HepG2 (cell line): Measurements from ENCODE around the gene SNCAIP.

Experiments
- CTCF ChIP-seq: sonication (generic); formaldehyde crosslinking; IDR thresholded peaks from 2 replicates; pipeline ENCODE4 v1.5.0; 2020; ENCODE audit warnings: mild to moderate bottlenecking, missing genetic modification reagents, moderate library complexity
- JUN ChIP-seq: sonication (generic); formaldehyde crosslinking; IDR thresholded peaks from 2 replicates; pipeline ENCODE4 v1.4.0; 2020; ENCODE audit warnings: mild to moderate bottlenecking, missing genetic modification reagents
- KDM1A ChIP-seq: IDR thresholded peaks from 2 replicates; pipeline ENCODE4 v1.6.1; 2016; ENCODE audit warnings: missing compliant biosample characterization
- MAFK ChIP-seq, 2 experiments: IDR thresholded peaks in 1 of 2; conservative IDR thresholded peaks in 1 of 2; 2 replicates each; pipeline ENCODE4 v1.6.1; 2011; ENCODE audit warnings: improper control_type of control experiment in 2 of 2, low read length in 2 of 2
- NFE2L1 ChIP-seq: sonication (generic); formaldehyde crosslinking; IDR thresholded peaks from 2 replicates; pipeline ENCODE4 v1.4.0; 2020; ENCODE audit warnings: missing genetic modification reagents, mild to moderate bottlenecking, borderline replicate concordance
- SMC3 ChIP-seq: IDR thresholded peaks from 2 replicates; pipeline ENCODE4 v1.6.1; 2011; ENCODE audit warnings: low read length, improper control_type of control experiment
- SUZ12 ChIP-seq: fragments of 150-350 bp; IDR thresholded peaks from 2 replicates; pipeline ENCODE4 v1.6.1; 2014; ENCODE audit warnings: low read depth, low read length
- TEAD2 ChIP-seq: sonication (generic); formaldehyde crosslinking; IDR thresholded peaks from 2 replicates; pipeline ENCODE4 v1.9.0; 2021; ENCODE audit warnings: missing genetic modification reagents
- THRA ChIP-seq: sonication (generic); formaldehyde crosslinking; IDR thresholded peaks from 2 replicates; pipeline ENCODE4 v1.4.0; 2020; ENCODE audit warnings: missing genetic modification reagents, borderline replicate concordance
- ZIK1 ChIP-seq: sonication (generic); formaldehyde crosslinking; IDR thresholded peaks from 2 replicates; pipeline ENCODE4 v1.5.0; 2020; ENCODE audit warnings: mild to moderate bottlenecking, low read depth, missing genetic modification reagents, borderline replicate concordance
- ZNF18 ChIP-seq: sonication (generic); formaldehyde crosslinking; IDR thresholded peaks from 2 replicates; pipeline ENCODE4 v1.8.0; 2022; ENCODE audit warnings: mild to moderate bottlenecking, missing genetic modification reagents; ENCODE audit not compliant: insufficient replicate concordance
- ZNF512 ChIP-seq: sonication (generic); formaldehyde crosslinking; IDR thresholded peaks from 2 replicates; pipeline ENCODE4 v1.4.0; 2020; ENCODE audit warnings: mild to moderate bottlenecking, missing genetic modification reagents

GRCh38 chr5:122478741-122479442, 166.9 kb downstream of the SNCAIP start:
- TF ChIP-seq JUN (no peak), TEAD2 (CRISPR knock-in tag) (no peak), SMC3 (no peak), ZNF18 (CRISPR knock-in tag) (no peak), CTCF (CRISPR knock-in tag) (no peak), MAFK (conservative IDR thresholded peaks at IDR 0.05 in 1 of 2, IDR thresholded peaks at IDR 0.05 in 1 of 2; ENCODE audit: low read length in 2 of 2) (no peak), NFE2L1 (CRISPR knock-in tag) (no peak), SUZ12 (no peak), KDM1A (no peak), THRA (CRISPR knock-in tag) (no peak), ZNF512 (no peak), ZIK1 (no peak)
